KMS-11 (cell line): ENCODE measurements around the gene C10orf120.

Source experiments
- H2AFZ ChIP-seq: fragments of 200-600 bp; sonication (generic); 2 replicates; pipeline ENCODE4 v1.6.1; 2016; ENCODE audit warnings: antibody characterized with exemption, mixed run types, low read depth
- H3K27ac ChIP-seq: fragments of 200-600 bp; sonication (generic); 2 replicates; pipeline ENCODE4 v1.6.1; 2016; ENCODE audit warnings: mild to moderate bottlenecking, mixed run types
- H3K27me3 ChIP-seq: fragments of 200-600 bp; sonication (generic); 2 replicates; pipeline ENCODE4 v1.6.1; 2017; ENCODE audit warnings: mild to moderate bottlenecking, low read depth, mixed run types, moderate library complexity; ENCODE audit not compliant: insufficient read depth
- H3K36me3 ChIP-seq: fragments of 200-600 bp; sonication (generic); 2 replicates; pipeline ENCODE4 v1.6.1; 2017; ENCODE audit warnings: mild to moderate bottlenecking, mixed run types; ENCODE audit not compliant: insufficient read depth
- H3K4me1 ChIP-seq: fragments of 200-600 bp; sonication (generic); 2 replicates; pipeline ENCODE4 v1.6.1; 2016; ENCODE audit warnings: mild to moderate bottlenecking, low read depth, mixed run types; ENCODE audit not compliant: poor library complexity, severe bottlenecking
- H3K4me2 ChIP-seq: fragments of 200-600 bp; sonication (generic); 2 replicates; pipeline ENCODE4 v1.7.0; 2016; ENCODE audit warnings: mild to moderate bottlenecking, mixed run types
- H3K4me3 ChIP-seq: fragments of 200-600 bp; sonication (generic); IDR thresholded peaks from 2 replicates; pipeline ENCODE4 v1.6.1; 2017; ENCODE audit warnings: low read depth, low read length, mixed read lengths; ENCODE audit not compliant: insufficient read depth
- H3K79me2 ChIP-seq: fragments of 200-600 bp; sonication (generic); 2 replicates; pipeline ENCODE4 v1.6.1; 2016; ENCODE audit warnings: low read depth, mixed run types; ENCODE audit not compliant: insufficient read depth
- H3K9ac ChIP-seq: fragments of 200-600 bp; sonication (generic); 2 replicates; pipeline ENCODE4 v1.6.1; 2016; ENCODE audit warnings: mild to moderate bottlenecking, mixed run types
- H4K20me1 ChIP-seq: fragments of 200-600 bp; sonication (generic); 2 replicates; pipeline ENCODE4 v1.6.1; 2016; ENCODE audit warnings: mild to moderate bottlenecking, mixed run types; ENCODE audit not compliant: insufficient read depth
- CTCF ChIP-seq: fragments of 200-600 bp; sonication (generic); conservative IDR thresholded peaks from 2 replicates; pipeline ENCODE4 v1.6.1; 2017; ENCODE audit warnings: low read depth, mild to moderate bottlenecking, antibody characterized with exemption, low read length, moderate library complexity, mixed read lengths

The C10orf120 gene

GRCh38 chr10:122721111-122721510, 21.5 kb upstream of the C10orf120 start:
- no peaks in the 10 kb centered on the region for H4K20me1 ChIP-seq
- no peaks in the 10 kb centered on the region for H3K79me2 ChIP-seq
- no peak overlapping the region for H3K4me3 ChIP-seq
- no peaks in the 10 kb centered on the region for H3K36me3 ChIP-seq
- H2AFZ ChIP-seq, result no peak overlapping the region
- TF ChIP-seq CTCF, result no peak
- H3K4me2 ChIP-seq, result no peak overlapping the region
- H3K9ac ChIP-seq, result no peak overlapping the region
- H3K4me1 ChIP-seq, result no peaks in the 10 kb centered on the region
- H3K27me3 ChIP-seq, result no peaks in the 10 kb centered on the region
- H3K27ac ChIP-seq, result no peak overlapping the region

GRCh38 chr10:122716025-122716424, 16.4 kb upstream of the C10orf120 start:
- Histone ChIP-seq H3K27ac (no peak overlapping the region), H3K9ac (no peak overlapping the region), H3K4me3 (no peak overlapping the region), H4K20me1 (no peaks in the 10 kb centered on the region), H2AFZ (no peak overlapping the region), H3K79me2 (no peaks in the 10 kb centered on the region), H3K27me3 (no peaks in the 10 kb centered on the region), H3K4me1 (no peaks in the 10 kb centered on the region), H3K36me3 (no peaks in the 10 kb centered on the region), H3K4me2 (no peak overlapping the region)
- TF ChIP-seq CTCF, result no peak

GRCh38 chr10:122715576-122715975, 15.9 kb upstream of the C10orf120 start:
- TF ChIP-seq CTCF, result no peak
- H3K36me3 ChIP-seq, result no peaks in the 10 kb centered on the region
- no peak overlapping the region for H3K27ac ChIP-seq
- no peak overlapping the region for H3K4me2 ChIP-seq
- H2AFZ ChIP-seq, result no peak overlapping the region
- no peaks in the 10 kb centered on the region for H3K4me1 ChIP-seq
- no peak overlapping the region for H3K9ac ChIP-seq
- no peaks in the 10 kb centered on the region for H3K79me2 ChIP-seq
- no peaks in the 10 kb centered on the region for H3K27me3 ChIP-seq
- H4K20me1 ChIP-seq, result no peaks in the 10 kb centered on the region
- H3K4me3 ChIP-seq, result no peak overlapping the region

- H3K4me2 ChIP-seq, result no peak overlapping the region
- H2AFZ ChIP-seq, result no peak overlapping the region
- H4K20me1 ChIP-seq, result no peaks in the 10 kb centered on the region
- H3K79me2 ChIP-seq, result no peaks in the 10 kb centered on the region
- TF ChIP-seq CTCF, result no peak
- H3K4me3 ChIP-seq, result no peak overlapping the region
- H3K27ac ChIP-seq, result no peak overlapping the region
- H3K36me3 ChIP-seq, result no peaks in the 10 kb centered on the region
- no peaks in the 10 kb centered on the region for H3K4me1 ChIP-seq
- H3K9ac ChIP-seq, result no peak overlapping the region
- no peaks in the 10 kb centered on the region for H3K27me3 ChIP-seq
Measured at GRCh38 chr10:122713091-122713885, 13.6 kb upstream of the C10orf120 start.
